ENCODE data around the gene PTPN21.

DNA sequence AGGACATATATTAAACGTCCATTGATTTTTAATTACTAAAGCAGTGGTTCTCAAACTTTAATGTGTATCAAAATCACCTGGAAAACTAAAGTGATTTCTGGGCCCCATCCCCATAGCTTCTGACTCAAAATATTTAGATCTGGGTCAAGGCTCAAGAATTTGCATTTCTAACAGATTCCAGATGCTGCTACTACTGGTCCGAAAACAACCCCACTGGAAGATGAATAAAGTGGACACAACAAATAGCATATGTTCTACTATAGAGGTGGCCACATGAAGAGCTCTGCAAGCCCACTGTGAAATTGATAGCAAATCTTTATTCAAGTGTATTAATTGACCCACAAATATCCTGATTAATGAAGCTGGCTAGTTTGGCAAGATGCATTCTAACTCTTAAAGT, 99.9 kb downstream of the PTPN21 start:
- no peak for TF ChIP-seq YY1 (IDR thresholded peaks at IDR 0.05; ENCODE audit: insufficient read depth, insufficient read length)
- TF ChIP-seq ZNF274 (IDR thresholded peaks at IDR 0.05; ENCODE audit: low read depth, low read length), result no peak
- TF ChIP-seq SUZ12 (IDR thresholded peaks at IDR 0.05; ENCODE audit: extremely low read depth, insufficient read depth, insufficient read length), result no peak
